Left hindlimb (tissue), 1 donor: Measurements from ENCODE around the gene ANKRD52.
"Not testable (repeated sequence)": the region's sequence is repeated elsewhere in the genome, so short reads cannot be mapped to it uniquely, and the experiment has no call there.

ENCODE experiments used
- DNase-seq: peaks from one replicate; pipeline ENCODE4 v3.0.0-alpha.2; 2018

The ANKRD52 gene

DNA sequence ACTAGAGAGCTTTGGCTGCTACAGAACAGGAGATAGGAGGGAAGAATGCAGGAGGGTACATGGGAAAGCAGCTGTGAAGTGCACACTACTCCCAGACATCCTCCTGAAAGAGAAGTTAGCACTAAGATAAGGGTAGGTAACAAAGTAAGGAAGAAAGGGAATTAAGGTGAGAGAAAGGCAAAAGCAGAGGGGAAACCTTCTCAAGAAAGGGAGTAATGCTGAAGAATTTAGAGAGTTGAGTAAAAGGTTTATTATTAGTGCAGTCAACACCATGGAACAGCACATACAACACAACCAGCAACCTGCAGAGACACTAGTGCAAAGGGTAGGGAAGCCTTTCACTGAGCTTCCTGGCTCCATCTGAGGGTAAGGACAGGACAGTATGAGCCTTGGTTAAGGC, 53.9 kb downstream of the ANKRD52 start:
- DNase-seq = no peak

DNA sequence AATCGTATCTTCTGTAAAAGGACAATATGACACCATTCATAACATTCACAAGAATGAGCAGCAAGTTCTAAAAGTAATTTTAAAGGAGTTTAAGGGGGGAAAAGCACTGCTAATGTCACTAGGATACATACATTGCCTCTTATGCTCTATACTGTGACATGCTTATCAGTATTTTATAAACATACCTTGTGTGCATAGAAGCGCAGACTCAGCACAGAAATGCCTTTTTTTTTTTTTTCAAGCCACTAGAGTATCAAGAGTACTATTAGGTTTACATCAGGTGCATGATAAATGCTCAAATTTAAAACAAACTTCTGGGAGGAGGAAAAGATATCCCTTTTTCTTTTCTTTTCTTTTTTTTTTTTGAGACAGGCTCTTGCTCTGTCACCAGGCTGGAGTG, 55.3 kb downstream of the ANKRD52 start:
- DNase-seq = no peak

DNA sequence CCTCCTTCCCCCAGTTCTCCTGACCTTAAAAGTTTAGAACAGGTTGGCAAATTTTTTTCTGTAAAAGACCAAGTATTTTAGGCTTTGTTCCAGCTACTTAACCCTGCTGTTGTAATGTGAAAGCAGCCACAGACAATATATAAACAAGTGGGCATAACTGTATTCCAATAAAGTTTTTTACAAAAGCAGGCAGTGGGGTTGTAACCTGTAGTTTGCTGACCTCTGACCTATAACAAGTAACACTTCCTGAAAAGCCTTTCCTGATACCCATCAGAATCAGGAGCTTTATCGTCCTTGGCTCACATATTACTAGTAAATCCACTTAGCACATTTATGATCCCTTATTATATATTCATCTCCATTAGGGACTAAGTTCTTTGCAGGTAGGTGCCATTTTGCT, 55.8 kb downstream of the ANKRD52 start:
- no peak for DNase-seq

DNA sequence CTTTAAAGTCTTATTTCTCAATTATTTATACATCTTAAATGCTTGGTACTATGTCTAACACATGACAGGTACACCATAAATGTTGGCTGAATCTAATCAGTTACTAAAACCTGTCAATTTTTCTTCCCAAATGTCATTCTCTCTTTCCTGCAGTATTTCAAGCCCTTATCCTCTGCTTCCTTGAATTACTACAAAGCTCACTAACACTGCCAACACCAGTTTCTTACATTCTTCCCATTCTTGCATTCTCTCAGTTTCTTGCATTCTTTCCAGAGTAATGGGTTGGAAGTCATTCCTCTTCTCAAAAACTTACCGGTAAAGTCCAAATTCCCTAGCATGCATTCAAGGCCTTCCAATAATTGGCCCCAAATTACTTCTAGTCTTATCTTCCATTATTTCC, 59.3 kb downstream of the ANKRD52 start:
- DNase-seq = no peak

DNA sequence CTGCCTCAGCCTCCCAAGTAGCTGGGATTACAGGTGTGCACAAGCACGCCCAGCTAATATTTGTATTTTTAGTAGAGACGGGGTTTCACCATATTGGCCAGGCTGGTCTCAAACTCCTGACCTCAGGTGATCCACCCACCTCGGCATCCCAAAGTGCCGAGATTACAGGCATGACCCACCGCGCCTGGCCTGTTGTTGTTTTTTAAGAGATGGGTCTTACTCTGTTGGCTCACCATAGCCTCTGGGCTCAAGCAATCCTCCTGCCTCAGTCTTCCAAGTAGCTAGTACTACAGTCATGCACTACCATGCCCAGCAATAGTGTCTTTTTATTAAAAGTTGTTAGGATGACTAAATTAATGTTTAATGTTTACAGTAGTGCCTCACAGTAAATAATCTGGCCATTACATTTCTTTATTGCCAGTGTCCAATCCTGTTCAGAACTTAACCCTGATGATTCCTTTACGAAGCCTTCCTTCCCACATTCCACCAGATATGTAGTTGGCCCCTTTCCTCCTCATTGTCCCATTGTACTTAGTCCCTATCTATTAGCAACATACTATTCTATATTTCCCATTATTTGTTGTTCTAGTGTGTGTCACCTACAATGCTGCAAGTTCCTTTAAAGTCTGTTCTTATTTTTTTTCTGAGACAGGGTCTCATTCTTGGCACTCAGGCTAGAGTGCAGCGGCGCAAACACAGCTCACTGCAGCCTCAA, 60.1 kb downstream of the ANKRD52 start:
- no peak for DNase-seq

DNA sequence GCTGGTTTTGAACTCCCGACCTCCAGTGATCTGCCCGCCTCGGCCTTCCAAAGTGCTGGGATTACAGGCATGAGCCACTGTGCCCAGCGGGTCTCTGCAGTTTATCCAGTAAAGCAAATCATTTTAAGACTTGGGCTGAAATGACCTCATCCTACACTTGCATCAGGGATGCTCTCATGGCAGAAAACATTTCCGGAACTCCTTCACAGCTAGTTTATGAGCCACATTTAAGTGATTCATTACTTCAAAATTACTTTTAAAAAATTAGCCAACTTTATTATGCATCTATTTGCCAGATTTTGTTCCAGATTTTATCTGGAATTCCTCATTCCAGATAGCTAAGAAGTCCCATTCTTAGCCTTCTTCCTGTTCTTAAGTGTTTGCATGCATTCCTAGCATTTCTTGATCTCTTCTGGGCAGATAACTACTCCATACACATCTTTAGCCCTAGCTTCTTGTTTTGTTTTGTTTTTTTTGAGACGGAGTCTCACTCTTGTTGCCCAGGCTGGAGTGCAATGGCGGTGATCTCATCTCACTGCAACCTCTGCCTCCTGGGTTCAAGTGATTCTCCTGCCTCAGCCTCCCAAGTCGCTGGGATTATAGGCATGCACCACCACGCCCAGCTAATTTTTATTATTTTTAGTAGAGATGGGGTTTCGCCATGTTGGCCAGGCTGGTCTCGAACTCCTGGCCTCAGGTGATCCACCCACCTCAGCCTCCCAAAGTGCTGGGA, 61.2 kb downstream of the ANKRD52 start:
- not testable (repeated sequence) for DNase-seq

DNA sequence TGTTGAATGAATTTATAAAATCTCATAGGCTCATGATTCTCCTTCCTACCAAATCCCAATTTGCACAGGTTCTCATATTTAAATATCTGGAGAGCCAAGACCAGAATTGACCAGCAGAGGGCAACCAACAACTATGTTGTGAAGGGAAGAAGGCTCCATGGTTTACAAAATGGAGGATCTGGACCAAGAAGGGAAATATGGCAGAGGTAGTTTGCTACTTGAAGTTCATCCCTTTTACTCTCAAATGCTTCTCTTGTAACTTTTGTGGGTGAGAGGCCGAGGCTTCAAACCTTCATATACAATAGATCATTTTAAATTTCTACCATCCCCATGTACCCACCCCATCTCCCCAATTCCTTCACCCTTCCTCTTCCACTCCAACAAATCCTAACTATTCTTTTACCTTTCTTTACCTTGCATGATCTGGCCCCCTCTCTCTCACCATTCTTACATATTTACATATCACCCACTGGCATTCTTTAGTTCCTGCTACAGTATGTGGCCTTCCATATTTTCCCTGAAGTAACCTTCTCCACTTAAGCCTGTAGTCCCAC, 65.1 kb downstream of the ANKRD52 start:
- peak; percentile 67 for DNase-seq

DNA sequence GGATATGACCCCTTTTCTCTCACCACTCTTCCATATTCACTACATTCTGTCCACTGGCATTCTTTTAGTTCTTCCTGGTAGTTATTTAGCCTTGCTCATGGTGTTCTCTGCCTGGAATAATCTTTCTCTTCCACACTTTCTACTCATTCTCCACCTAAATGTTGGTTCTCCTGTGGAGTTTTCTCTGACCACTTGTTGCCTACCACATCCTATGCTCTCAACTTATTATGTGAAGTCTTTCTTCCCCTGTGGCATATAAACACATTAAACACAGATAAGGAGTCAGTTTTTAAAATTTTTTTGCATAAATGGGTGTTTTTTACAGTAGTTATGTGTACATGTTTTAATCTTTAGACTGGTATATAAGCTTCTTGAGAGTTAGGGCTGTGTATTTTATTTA, 65.6 kb downstream of the ANKRD52 start:
- no peak for DNase-seq

DNA sequence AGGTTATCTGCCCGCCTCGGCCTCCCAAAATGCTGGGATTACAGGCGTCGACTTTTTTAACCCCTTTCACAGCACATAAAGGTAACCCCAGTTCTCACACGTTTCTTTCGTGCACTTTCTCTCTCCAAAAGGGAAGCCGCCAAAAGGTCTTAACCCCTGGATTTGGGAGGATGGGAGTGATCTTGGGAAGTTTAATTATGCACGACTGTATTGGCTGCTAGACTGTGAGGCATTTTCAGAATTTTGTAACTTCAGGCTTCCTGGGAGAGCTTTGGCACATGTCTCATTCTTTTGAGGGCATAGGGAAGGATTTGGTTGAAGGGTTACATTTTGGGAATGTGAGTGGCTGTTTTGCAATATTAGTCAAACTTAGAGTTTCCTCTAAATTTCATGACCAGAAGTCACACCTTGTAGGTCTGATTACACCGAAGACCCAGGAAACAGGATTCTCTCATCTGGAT, 67.5 kb downstream of the ANKRD52 start:
- no peak for DNase-seq

DNA sequence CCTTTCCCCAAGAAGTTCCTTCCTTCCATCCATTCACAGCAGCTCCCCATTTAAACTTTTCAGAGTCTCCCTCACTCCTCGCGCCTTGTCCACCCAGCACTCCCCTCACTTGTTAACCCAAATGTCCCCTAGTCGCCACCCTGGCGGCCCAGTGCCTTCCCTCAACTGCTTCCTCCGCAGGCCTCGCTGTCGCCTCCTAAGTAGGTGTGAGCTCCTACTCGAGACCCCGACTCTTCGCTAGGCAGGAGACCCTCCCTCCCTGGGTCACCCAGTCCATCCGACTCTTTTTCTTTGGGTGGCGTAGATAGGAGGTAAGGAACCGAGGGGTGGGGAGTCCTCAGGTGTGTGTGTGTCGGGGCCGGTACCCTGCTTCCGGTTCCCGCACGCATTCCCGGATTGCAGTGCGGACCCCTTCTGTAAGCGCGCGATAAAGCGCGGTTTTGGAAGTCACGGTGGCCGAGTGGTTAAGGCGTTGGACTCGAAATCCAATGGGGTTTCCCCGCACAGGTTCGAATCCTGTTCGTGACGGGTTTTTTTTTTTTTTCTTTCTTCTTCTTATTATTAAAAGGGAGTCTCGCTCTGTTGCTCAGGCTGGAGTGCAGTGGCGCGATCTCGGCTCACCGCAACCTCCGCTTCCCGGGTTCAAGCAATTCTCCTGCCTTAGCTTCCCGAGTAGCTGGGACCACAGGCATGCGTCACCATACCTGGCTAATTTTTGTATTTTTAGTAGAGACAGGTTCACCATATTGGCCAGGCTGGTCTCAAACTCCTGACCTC, 68.1 kb downstream of the ANKRD52 start:
- peak; percentile 92 for DNase-seq

DNA sequence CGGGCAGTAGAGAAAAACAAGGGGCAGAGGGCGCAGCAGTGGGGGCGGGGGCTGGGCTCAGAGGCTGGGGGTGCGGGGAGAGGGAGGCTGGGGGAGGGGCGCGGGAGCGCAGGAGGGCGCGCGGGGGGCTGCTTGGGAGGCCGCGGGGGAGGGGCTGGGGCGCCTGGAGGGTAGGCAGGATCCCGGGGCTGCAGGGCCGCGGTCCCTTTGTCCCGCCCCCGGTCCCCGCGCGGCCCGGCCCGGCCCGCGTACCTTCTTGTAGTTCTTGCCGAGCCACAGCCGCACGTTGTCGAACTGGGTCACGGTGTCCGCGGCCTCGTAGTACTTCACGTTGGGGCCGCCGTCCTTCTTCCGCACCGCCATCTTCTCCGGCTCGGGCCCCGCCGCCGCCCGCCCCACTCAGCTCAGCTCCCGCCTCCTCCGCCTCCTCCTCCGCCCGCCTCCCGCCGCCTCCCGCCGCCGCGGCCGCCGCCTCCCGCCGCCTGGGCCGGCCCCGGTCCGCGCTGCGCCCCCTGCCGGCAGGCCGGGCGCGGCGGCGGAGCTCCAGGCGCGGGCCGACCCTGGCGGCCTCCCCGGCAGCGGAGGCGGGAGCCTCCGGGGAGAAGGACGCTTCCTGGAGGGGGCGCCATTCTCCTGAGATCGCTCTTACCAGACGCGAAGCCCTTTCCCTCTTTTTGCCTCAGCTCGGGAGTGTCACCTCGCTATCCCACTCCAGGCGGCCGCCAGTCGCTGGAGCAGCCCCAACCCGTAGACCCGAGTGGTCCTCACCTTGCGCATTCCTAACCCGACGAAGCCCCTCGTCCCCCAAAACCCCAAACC, 68.9 kb downstream of the ANKRD52 start, which contains the start of gene SMARCC2:
TSS of gene SMARCC2 (minus strand) at position 385 of the 819 bp plus-strand sequence. CDS start at position 363, 22 bp downstream.
- DNase-seq = peak; percentile 92

DNA sequence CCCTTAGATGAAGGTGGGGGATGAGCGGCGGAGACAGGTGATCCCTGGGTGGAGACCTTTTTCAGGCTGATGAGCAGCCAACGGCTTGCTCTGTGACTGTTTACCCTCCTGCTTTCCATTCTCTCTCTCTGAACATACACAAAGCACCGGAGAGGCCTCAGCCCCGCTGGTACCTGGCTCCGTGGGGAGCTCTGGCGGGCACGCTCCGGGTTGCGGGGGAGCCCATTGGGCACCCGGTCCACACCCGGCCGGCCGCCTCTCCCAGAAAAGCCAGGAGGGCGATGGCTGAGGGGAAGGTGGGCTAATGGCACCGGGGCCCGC, 69.4 kb downstream of the ANKRD52 start:
- DNase-seq = no peak

DNA sequence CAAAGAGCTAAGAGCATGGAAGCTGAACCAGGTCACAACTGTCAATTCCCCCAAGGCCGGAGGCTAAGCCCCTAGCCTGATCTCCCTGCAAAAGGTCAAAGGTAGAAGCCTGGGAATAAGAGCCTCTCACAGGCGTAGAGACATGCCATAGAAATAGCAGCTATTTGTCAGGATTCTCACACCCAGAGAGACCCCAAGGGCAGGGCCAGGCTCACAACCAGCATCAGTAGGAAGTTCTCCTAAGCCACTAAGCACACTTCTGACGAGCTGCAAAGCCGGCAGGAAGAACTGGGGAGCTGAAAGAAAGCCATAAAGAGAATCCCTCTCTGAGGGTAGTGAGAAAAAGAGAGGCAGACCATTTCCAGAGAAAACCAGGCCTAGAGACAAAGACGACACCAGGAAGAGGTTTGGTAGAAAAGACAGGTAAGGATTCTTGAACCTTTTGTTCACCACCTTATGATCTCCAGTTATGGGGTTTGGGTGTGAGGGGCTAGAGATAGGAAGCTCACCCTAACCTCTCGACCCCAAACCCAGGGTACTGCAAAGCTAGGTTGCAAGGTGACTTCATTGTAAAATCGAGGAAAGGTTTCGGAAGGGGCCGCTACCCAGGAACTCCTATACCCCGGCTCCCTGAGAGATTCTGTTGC, 69.9 kb downstream of the ANKRD52 start:
- no peak for DNase-seq
